HEK293 (cell line): ENCODE results near the gene POMP.
A peak's percentile ranks its signal among the peaks of the same experiment; 100 is the strongest.

Source experiments
- BCL11A ChIP-seq: fragments of 450-650 bp; formaldehyde crosslinking; IDR thresholded peaks from 2 replicates; pipeline ENCODE4 v1.5.1; 2016; ENCODE audit warnings: low read depth, missing biosample characterization, missing genetic modification characterization
- FEZF1 ChIP-seq: fragments of 450-650 bp; formaldehyde crosslinking; IDR thresholded peaks from 2 replicates; pipeline ENCODE4 v1.5.1; 2016; ENCODE audit warnings: missing biosample characterization, missing genetic modification characterization
- HOXD13 ChIP-seq: sonication (generic); formaldehyde crosslinking; IDR thresholded peaks from 2 replicates; pipeline ENCODE4 v1.8.0; 2022; ENCODE audit warnings: missing genetic modification reagents, borderline replicate concordance
- MYNN ChIP-seq: fragments of 450-650 bp; formaldehyde crosslinking; IDR thresholded peaks from 2 replicates; pipeline ENCODE4 v1.5.1; 2016; ENCODE audit warnings: missing biosample characterization, missing genetic modification characterization, borderline replicate concordance
- REPIN1 ChIP-seq: fragments of 450-650 bp; formaldehyde crosslinking; IDR thresholded peaks from 2 replicates; pipeline ENCODE4 v1.5.1; 2017; ENCODE audit warnings: missing biosample characterization, missing genetic modification characterization, low read depth
- SCRT2 ChIP-seq: fragments of 450-650 bp; formaldehyde crosslinking; IDR thresholded peaks from 2 replicates; pipeline ENCODE4 v1.5.1; 2016; ENCODE audit warnings: missing biosample characterization, missing genetic modification characterization
- WT1 ChIP-seq: fragments of 450-650 bp; formaldehyde crosslinking; IDR thresholded peaks from 2 replicates; pipeline ENCODE4 v1.5.1; 2016; ENCODE audit warnings: missing biosample characterization, missing genetic modification characterization
- ZNF140 ChIP-seq: fragments of 450-650 bp; formaldehyde crosslinking; IDR thresholded peaks from 2 replicates; pipeline ENCODE4 v1.5.1; 2016; ENCODE audit warnings: missing biosample characterization, missing genetic modification characterization
- ZNF157 ChIP-seq: fragments of 450-650 bp; formaldehyde crosslinking; IDR thresholded peaks from 2 replicates; pipeline ENCODE4 v1.5.1; 2016; ENCODE audit warnings: missing biosample characterization, missing genetic modification characterization
- ZNF19 ChIP-seq: fragments of 450-650 bp; formaldehyde crosslinking; IDR thresholded peaks from 2 replicates; pipeline ENCODE4; 2016; ENCODE audit warnings: missing biosample characterization, missing genetic modification characterization, low read depth
- ZNF274 ChIP-seq, 2 experiments: fragments of 200-500 bp in 1 of 2; fragments of 450-650 bp in 1 of 2; sonication (Bioruptor generic) in 1 of 2; formaldehyde crosslinking in 1 of 2; IDR thresholded peaks; 2 replicates each; pipeline versions ENCODE4 v1.5.1 to v1.6.1; 2014 to 2016; ENCODE audit warnings: borderline replicate concordance in 1 of 2, inconsistent platforms in 1 of 2, low read length in 1 of 2, missing biosample characterization in 1 of 2, missing genetic modification characterization in 1 of 2
- ZNF341 ChIP-seq: fragments of 450-650 bp; formaldehyde crosslinking; IDR thresholded peaks from 2 replicates; pipeline ENCODE4; 2016; ENCODE audit warnings: low read depth, missing biosample characterization, missing genetic modification characterization
- ZNF354C ChIP-seq: fragments of 450-650 bp; formaldehyde crosslinking; IDR thresholded peaks from 2 replicates; pipeline ENCODE4 v1.5.1; 2016; ENCODE audit warnings: missing biosample characterization, missing genetic modification characterization, low read depth, borderline replicate concordance
- ZNF366 ChIP-seq: fragments of 450-650 bp; formaldehyde crosslinking; conservative IDR thresholded peaks from 2 replicates; pipeline ENCODE4 v1.5.1; 2016; ENCODE audit warnings: missing biosample characterization, missing genetic modification characterization
- ZNF473 ChIP-seq: fragments of 450-650 bp; formaldehyde crosslinking; IDR thresholded peaks from 2 replicates; pipeline ENCODE4 v1.5.1; 2017; ENCODE audit warnings: missing biosample characterization, missing genetic modification characterization
- ZNF529 ChIP-seq: fragments of 450-650 bp; formaldehyde crosslinking; IDR thresholded peaks from 2 replicates; pipeline ENCODE4 v1.5.1; 2017; ENCODE audit warnings: missing genetic modification characterization, missing biosample characterization; ENCODE audit not compliant: insufficient replicate concordance
- ZNF621 ChIP-seq: fragments of 450-650 bp; formaldehyde crosslinking; IDR thresholded peaks from 2 replicates; pipeline ENCODE4 v1.5.1; 2017; ENCODE audit warnings: missing biosample characterization, missing genetic modification characterization
- ZNF623 ChIP-seq: fragments of 450-650 bp; formaldehyde crosslinking; IDR thresholded peaks from 2 replicates; pipeline ENCODE4 v1.5.1; 2016; ENCODE audit warnings: missing biosample characterization, missing genetic modification characterization
- ZNF654 ChIP-seq: fragments of 450-650 bp; formaldehyde crosslinking; IDR thresholded peaks from 2 replicates; pipeline ENCODE4 v1.5.1; 2016; ENCODE audit warnings: low read depth, missing biosample characterization, missing genetic modification characterization
- ZNF658 ChIP-seq: fragments of 450-650 bp; formaldehyde crosslinking; IDR thresholded peaks from 2 replicates; pipeline ENCODE4; 2016; ENCODE audit warnings: missing biosample characterization, missing genetic modification characterization
- ZNF670 ChIP-seq: fragments of 450-650 bp; formaldehyde crosslinking; IDR thresholded peaks from 2 replicates; pipeline ENCODE4 v1.5.1; 2016; ENCODE audit warnings: missing biosample characterization, missing genetic modification characterization, low read depth
- ZNF747 ChIP-seq: fragments of 450-650 bp; formaldehyde crosslinking; IDR thresholded peaks from 2 replicates; pipeline ENCODE4 v1.5.1; 2016; ENCODE audit warnings: missing biosample characterization, missing genetic modification characterization
- ZSCAN30 ChIP-seq: fragments of 450-650 bp; IDR thresholded peaks from 2 replicates; pipeline ENCODE4 v1.5.1; 2018; ENCODE audit warnings: missing biosample characterization, mild to moderate bottlenecking, missing genetic modification characterization, moderate library complexity
- TF ChIP-seq, protein P1 (sequence below): fragments of 450-650 bp; IDR thresholded peaks from 2 replicates; pipeline ENCODE4 v1.5.1; 2018; ENCODE audit warnings: missing biosample characterization, missing genetic modification characterization
- TF ChIP-seq, protein P2 (sequence below): fragments of 450-650 bp; formaldehyde crosslinking; IDR thresholded peaks from 2 replicates; pipeline ENCODE4 v1.5.1; 2016; ENCODE audit warnings: missing biosample characterization, missing genetic modification characterization
- TF ChIP-seq, protein P3 (sequence below): fragments of 450-650 bp; formaldehyde crosslinking; optimal IDR thresholded peaks from 2 replicates; pipeline ENCODE3; 2016; ENCODE audit warnings: missing biosample characterization, mild to moderate bottlenecking, missing genetic modification characterization
- TF ChIP-seq, protein P4 (sequence below): fragments of 450-650 bp; formaldehyde crosslinking; IDR thresholded peaks from 2 replicates; pipeline ENCODE4 v1.5.1; 2016; ENCODE audit warnings: missing biosample characterization, missing genetic modification characterization
- TF ChIP-seq, protein P5 (sequence below): fragments of 450-650 bp; formaldehyde crosslinking; IDR thresholded peaks from 2 replicates; pipeline ENCODE4 v1.5.1; 2016; ENCODE audit warnings: missing biosample characterization, missing genetic modification characterization

The POMP gene

DNA sequence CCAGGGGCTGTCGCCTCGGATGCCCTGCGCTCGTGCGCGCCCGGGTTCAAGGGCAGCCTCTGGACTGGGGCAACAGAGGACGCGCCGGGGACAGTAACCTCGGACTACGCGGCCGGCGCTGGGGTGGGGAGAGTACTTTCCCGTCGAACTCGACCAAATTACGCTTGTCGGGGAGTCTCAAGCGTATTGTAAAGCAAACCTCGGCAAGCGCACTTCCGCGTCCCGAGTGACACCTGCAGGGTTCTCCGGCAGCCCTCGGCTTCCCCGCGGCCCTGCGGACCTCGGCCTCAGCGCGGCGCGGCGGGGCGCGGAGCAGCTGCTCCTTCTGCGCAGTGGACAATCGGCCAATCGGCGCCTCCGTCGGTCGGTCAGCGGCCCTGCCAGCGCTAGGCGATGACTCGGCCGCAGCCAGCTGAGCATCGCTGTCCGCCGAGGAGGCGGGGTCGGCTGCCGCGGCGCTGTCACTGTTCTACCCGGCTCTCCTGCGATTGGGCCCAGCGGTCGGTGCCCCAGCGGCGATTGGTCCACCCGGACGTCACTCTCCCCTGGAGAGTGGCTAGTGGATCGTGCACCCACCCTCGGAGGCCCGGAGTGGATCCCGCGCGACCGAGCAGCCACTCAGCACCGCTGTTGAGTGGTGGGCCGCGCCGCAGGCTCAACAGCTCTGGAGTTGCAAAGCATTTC, 59.8 kb downstream of the POMP start, which contains the start of gene SLC46A3 (continued):
- TF ChIP-seq ZNF354C: no peak
- TF ChIP-seq ZNF529 (tag by site-specific recombination): no peak
- TF ChIP-seq ZNF341 (tag by site-specific recombination): peak; percentile 92
- TF ChIP-seq HOXD13 (CRISPR knock-in tag): no peak
- TF ChIP-seq ZNF473 (tag by site-specific recombination): no peak
- TF ChIP-seq, protein P1, sequence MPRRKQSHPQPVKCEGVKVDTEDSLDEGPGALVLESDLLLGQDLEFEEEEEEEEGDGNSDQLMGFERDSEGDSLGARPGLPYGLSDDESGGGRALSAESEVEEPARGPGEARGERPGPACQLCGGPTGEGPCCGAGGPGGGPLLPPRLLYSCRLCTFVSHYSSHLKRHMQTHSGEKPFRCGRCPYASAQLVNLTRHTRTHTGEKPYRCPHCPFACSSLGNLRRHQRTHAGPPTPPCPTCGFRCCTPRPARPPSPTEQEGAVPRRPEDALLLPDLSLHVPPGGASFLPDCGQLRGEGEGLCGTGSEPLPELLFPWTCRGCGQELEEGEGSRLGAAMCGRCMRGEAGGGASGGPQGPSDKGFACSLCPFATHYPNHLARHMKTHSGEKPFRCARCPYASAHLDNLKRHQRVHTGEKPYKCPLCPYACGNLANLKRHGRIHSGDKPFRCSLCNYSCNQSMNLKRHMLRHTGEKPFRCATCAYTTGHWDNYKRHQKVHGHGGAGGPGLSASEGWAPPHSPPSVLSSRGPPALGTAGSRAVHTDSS (tag by site-specific recombination): no peak
- TF ChIP-seq MYNN (tag by site-specific recombination): no peak
- no peak for TF ChIP-seq REPIN1 (tag by site-specific recombination)
- no peak for TF ChIP-seq ZNF621 (tag by site-specific recombination)
- peak; percentile 16; the same call in 1 of the 2 replicates for TF ChIP-seq ZSCAN30 (tag by site-specific recombination)
- TF ChIP-seq SCRT2: no peak; the same call in 1 of the 2 replicates
- TF ChIP-seq, protein P2, sequence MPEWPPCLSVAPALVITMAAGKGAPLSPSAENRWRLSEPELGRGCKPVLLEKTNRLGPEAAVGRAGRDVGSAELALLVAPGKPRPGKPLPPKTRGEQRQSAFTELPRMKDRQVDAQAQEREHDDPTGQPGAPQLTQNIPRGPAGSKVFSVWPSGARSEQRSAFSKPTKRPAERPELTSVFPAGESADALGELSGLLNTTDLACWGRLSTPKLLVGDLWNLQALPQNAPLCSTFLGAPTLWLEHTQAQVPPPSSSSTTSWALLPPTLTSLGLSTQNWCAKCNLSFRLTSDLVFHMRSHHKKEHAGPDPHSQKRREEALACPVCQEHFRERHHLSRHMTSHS: no peak
- TF ChIP-seq ZNF623: no peak
- TF ChIP-seq, protein P3, sequence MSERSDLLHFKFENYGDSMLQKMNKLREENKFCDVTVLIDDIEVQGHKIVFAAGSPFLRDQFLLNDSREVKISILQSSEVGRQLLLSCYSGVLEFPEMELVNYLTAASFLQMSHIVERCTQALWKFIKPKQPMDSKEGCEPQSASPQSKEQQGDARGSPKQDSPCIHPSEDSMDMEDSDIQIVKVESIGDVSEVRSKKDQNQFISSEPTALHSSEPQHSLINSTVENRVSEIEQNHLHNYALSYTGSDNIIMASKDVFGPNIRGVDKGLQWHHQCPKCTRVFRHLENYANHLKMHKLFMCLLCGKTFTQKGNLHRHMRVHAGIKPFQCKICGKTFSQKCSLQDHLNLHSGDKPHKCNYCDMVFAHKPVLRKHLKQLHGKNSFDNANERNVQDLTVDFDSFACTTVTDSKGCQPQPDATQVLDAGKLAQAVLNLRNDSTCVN (tag by site-specific recombination): peak; percentile 80
- TF ChIP-seq ZNF654 (tag by site-specific recombination): no peak
- TF ChIP-seq, protein P4, sequence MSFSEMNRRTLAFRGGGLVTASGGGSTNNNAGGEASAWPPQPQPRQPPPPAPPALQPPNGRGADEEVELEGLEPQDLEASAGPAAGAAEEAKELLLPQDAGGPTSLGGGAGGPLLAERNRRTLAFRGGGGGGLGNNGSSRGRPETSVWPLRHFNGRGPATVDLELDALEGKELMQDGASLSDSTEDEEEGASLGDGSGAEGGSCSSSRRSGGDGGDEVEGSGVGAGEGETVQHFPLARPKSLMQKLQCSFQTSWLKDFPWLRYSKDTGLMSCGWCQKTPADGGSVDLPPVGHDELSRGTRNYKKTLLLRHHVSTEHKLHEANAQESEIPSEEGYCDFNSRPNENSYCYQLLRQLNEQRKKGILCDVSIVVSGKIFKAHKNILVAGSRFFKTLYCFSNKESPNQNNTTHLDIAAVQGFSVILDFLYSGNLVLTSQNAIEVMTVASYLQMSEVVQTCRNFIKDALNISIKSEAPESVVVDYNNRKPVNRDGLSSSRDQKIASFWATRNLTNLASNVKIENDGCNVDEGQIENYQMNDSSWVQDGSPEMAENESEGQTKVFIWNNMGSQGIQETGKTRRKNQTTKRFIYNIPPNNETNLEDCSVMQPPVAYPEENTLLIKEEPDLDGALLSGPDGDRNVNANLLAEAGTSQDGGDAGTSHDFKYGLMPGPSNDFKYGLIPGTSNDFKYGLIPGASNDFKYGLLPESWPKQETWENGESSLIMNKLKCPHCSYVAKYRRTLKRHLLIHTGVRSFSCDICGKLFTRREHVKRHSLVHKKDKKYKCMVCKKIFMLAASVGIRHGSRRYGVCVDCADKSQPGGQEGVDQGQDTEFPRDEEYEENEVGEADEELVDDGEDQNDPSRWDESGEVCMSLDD (tag by site-specific recombination): no peak
- peak; percentile 92 for TF ChIP-seq FEZF1 (tag by site-specific recombination)
- TF ChIP-seq, protein P5, sequence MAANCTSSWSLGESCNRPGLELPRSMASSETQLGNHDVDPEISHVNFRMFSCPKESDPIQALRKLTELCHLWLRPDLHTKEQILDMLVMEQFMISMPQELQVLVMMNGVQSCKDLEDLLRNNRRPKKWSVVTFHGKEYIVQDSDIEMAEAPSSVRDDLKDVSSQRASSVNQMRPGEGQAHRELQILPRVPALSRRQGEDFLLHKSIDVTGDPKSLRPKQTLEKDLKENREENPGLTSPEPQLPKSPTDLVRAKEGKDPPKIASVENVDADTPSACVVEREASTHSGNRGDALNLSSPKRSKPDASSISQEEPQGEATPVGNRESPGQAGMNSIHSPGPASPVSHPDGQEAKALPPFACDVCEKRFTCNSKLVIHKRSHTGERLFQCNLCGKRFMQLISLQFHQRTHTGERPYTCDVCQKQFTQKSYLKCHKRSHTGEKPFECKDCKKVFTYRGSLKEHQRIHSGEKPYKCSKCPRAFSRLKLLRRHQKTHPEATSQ (tag by site-specific recombination): no peak
- TF ChIP-seq ZNF658 (tag by site-specific recombination): no peak
- no peak for TF ChIP-seq WT1 (tag by site-specific recombination)
- no peak for TF ChIP-seq ZNF19 (tag by site-specific recombination)
- no peak for TF ChIP-seq ZNF366 (tag by site-specific recombination)
- no peak for TF ChIP-seq BCL11A (tag by site-specific recombination)
- TF ChIP-seq ZNF747: no peak
- TF ChIP-seq ZNF274 (IDR thresholded peaks at IDR 0.05; ENCODE audit: low read length): no peak
- no peak for TF ChIP-seq ZNF274 (tag by site-specific recombination; IDR thresholded peaks at IDR 0.05; ENCODE audit: borderline replicate concordance)
- no peak for TF ChIP-seq ZNF140 (tag by site-specific recombination)
- TF ChIP-seq ZNF157 (tag by site-specific recombination): no peak
- no peak for TF ChIP-seq ZNF670 (tag by site-specific recombination)
